Liver (tissue), 9 donors: ENCODE results near the gene KLK15. TPM values are rescaled to one million over a fixed set of nuclear protein-coding genes. Genes with fewer than 3 reads are reported as not detected.

Experiments used
- DNase-seq: peaks from one replicate; pipeline ENCODE4 v3.0.0-alpha.2; 2017; ENCODE audit warnings: low spot score
- H3K27ac ChIP-seq, 2 donors: one replicate each; pipeline ENCODE4 v1.7.0; 2013; ENCODE audit warnings: inconsistent platforms in 2 of 2, low read length in 2 of 2, control low read depth in 1 of 2, low read depth in 1 of 2, mild to moderate bottlenecking in 1 of 2
- H3K27me3 ChIP-seq, 4 donors: one replicate each; pipeline versions ENCODE4 v1.6.1 to v1.7.0; 2013; ENCODE audit warnings: low read length in 3 of 4, inconsistent platforms in 1 of 4, mild to moderate bottlenecking in 1 of 4, moderate library complexity in 1 of 4; ENCODE audit not compliant: control insufficient read depth in 4 of 4, insufficient read depth in 4 of 4
- H3K36me3 ChIP-seq, 4 donors: one replicate each; pipeline versions ENCODE4 v1.6.1 to v1.7.0; 2013; ENCODE audit warnings: low read length in 3 of 4, mild to moderate bottlenecking in 3 of 4, low read depth in 1 of 4, moderate library complexity in 1 of 4; ENCODE audit not compliant: control insufficient read depth in 4 of 4, insufficient read depth in 3 of 4
- H3K4me1 ChIP-seq, 4 donors: one replicate each; pipeline versions ENCODE4 v1.6.1 to v1.7.0; 2013; ENCODE audit warnings: low read length in 3 of 4, mild to moderate bottlenecking in 3 of 4, moderate library complexity in 1 of 4; ENCODE audit not compliant: control insufficient read depth in 4 of 4, insufficient read depth in 4 of 4
- H3K4me3 ChIP-seq, 3 donors: one replicate each; pipeline versions ENCODE4 v1.6.1 to v1.7.0; 2013; ENCODE audit warnings: low read length in 3 of 3, control low read depth in 1 of 3, low read depth in 1 of 3, mild to moderate bottlenecking in 1 of 3
- H3K9ac ChIP-seq, 2 donors: one replicate each; pipeline ENCODE4 v1.7.0; 2013; ENCODE audit warnings: low read length in 2 of 2, mild to moderate bottlenecking in 2 of 2, moderate library complexity in 2 of 2, control low read depth in 1 of 2, low read depth in 1 of 2
- H3K9me3 ChIP-seq, 4 donors: one replicate each; pipeline versions ENCODE4 v1.6.1 to v1.7.0; 2013; ENCODE audit warnings: low read length in 3 of 4; ENCODE audit not compliant: control insufficient read depth in 4 of 4
- EGR1 ChIP-seq, 2 donors: IDR thresholded peaks; 2 replicates each; pipeline ENCODE4 v1.6.1; 2016 to 2018; ENCODE audit warnings: antibody characterized with exemption in 2 of 2, low read depth in 2 of 2
- HNF4G ChIP-seq: IDR thresholded peaks from 2 replicates; pipeline ENCODE4 v1.6.1; 2016; ENCODE audit warnings: antibody characterized with exemption
- JUND ChIP-seq, 2 donors: IDR thresholded peaks; 2 replicates each; pipeline ENCODE4 v1.6.1; 2016; ENCODE audit warnings: antibody characterized with exemption in 2 of 2
- NR2F2 ChIP-seq: IDR thresholded peaks from 2 replicates; pipeline ENCODE4 v1.6.1; 2016; ENCODE audit warnings: antibody characterized with exemption
- RAD21 ChIP-seq, 2 donors: IDR thresholded peaks; 2 replicates each; pipeline ENCODE4 v1.6.1; 2016; ENCODE audit warnings: antibody characterized with exemption in 2 of 2, mild to moderate bottlenecking in 2 of 2
- RXRA ChIP-seq, 2 donors: IDR thresholded peaks; 2 replicates each; pipeline ENCODE4 v1.6.1; 2017 to 2018; ENCODE audit warnings: antibody characterized with exemption in 2 of 2, mild to moderate bottlenecking in 1 of 2
- SP1 ChIP-seq: IDR thresholded peaks from 2 replicates; pipeline ENCODE4 v1.6.1; 2018; ENCODE audit warnings: antibody characterized with exemption, mild to moderate bottlenecking
- TAF1 ChIP-seq: conservative IDR thresholded peaks from 2 replicates; pipeline ENCODE4 v1.6.1; 2016; ENCODE audit warnings: antibody characterized with exemption, mild to moderate bottlenecking
- YY1 ChIP-seq: IDR thresholded peaks from 2 replicates; pipeline ENCODE4 v1.6.1; 2016; ENCODE audit warnings: antibody characterized with exemption, mild to moderate bottlenecking
- WGBS: extraction: QIAGEN DNeasy Blood & Tissue Kit; methylation state at CpG from one replicate; pipeline ENCODE4 v1.1.7; 2013; 5-methylcytosine and 5-hydroxymethylcytosine counted together
- polyA plus RNA-seq, 2 donors: library from polyadenylated mRNA; stranded (reverse) in 1 of 2; unstranded in 1 of 2; fragments of 200-250 nt in 1 of 2; fragments of >200 nt in 1 of 2; fragmentation: Nextera tagmentation in 1 of 2; extraction: Ambion mirVana in 1 of 2; gene quantifications; one replicate each; pipeline versions ENCODE4 v1.2.1 to v1.2.3, GENCODE V29; 2013 to 2015
- total RNA-seq, 2 donors: library from RNA; depleted of rRNA; stranded (reverse); fragments of >200 nt; gene quantifications; one replicate each; pipeline ENCODE4 v1.2.3, GENCODE V29; 2014
- TF ChIP-seq, protein P1 (sequence below): IDR thresholded peaks from 2 replicates; pipeline ENCODE4 v1.6.1; 2016; ENCODE audit warnings: antibody characterized with exemption, mild to moderate bottlenecking
- TF ChIP-seq, protein P2 (sequence below): IDR thresholded peaks from 2 replicates; pipeline ENCODE4 v1.6.1; 2016; ENCODE audit warnings: antibody characterized with exemption
- TF ChIP-seq, protein P3 (sequence below): IDR thresholded peaks from 2 replicates; pipeline ENCODE4 v1.6.1; 2016; ENCODE audit warnings: antibody characterized with exemption
- donor health status: healthy.
- donor health status: healthy.
- donor health status: healthy.
- donor health status: healthy.
- donor health status: healthy.

The KLK15 gene
- total and polyA plus RNA-seq, 4 donors = not detected

DNA sequence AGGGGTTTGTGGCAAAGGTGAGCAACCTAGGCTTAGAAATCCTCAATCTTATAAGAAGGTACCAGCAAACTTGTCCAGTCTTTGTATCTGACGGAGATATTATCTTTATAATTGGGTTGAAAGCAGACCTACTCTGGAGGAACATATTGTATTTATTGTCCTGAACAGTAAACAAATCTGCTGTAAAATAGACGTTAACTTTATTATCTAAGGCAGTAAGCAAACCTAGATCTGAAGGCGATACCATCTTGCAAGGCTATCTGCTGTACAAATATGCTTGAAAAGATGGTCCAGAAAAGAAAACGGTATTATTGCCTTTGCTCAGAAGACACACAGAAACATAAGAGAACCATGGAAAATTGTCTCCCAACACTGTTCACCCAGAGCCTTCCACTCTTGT, 36.1 kb upstream of the KLK15 start:
- no peak for DNase-seq
- Histone ChIP-seq H3K9me3 (no peaks in the 10 kb centered on the region), H3K9ac (no peak overlapping the region), H3K27ac (no peak overlapping the region), H3K36me3 (no peaks in the 10 kb centered on the region), H3K27me3 (peaks cover 0 to 13% (median 3%) of the 10 kb centered on the region in 4 donors), H3K4me1 (no peaks in the 10 kb centered on the region), H3K4me3 (no peak overlapping the region)
- 63% methylated on average over 4 of the region's 4 CpGs for WGBS
- TF ChIP-seq SP1 = no peak

DNA sequence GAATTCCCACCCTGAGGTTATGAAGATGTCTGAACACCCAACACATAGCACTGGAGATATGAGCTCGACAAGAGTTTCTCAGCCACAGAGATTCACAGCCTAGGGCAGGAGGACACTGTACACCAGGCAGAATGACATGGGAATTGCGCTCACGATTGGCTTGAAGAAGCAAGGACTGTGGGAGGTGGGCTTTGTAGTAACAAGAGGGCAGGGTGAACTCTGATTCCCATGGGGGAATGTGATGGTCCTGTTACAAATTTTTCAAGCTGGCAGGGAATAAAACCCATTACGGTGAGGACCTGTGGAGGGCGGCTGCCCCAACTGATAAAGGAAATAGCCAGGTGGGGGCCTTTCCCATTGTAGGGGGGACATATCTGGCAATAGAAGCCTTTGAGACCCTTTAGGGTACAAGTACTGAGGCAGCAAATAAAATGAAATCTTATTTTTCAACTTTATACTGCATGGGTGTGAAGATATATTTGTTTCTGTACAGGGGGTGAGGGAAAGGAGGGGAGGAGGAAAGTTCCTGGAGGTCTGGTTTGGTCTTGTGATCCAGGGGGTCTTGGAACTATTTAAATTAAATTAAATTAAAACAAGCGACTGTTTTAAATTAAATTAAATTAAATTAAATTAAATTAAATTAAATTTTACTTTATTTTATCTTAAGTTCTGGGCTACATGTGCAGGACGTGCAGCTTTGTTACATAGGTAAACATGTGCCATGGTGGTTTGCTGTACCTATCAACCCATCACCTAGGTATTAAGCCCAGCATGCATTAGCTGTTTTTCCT, 28.3 kb upstream of the KLK15 start:
- no peak overlapping the region for H3K4me3 ChIP-seq
- H3K4me1 ChIP-seq = no peaks in the 10 kb centered on the region
- H3K9ac ChIP-seq = no peak overlapping the region
- WGBS = 67% methylated on average over 7 of the region's 7 CpGs
- H3K27ac ChIP-seq = no peak overlapping the region
- DNase-seq = no peak
- no peaks in the 10 kb centered on the region for H3K36me3 ChIP-seq
- H3K9me3 ChIP-seq = peaks cover 0 to 3% (median 0%) of the 10 kb centered on the region in 4 donors
- peaks cover 0 to 2% (median 1%) of the 10 kb centered on the region in 4 donors for H3K27me3 ChIP-seq
- TF ChIP-seq, protein P1, sequence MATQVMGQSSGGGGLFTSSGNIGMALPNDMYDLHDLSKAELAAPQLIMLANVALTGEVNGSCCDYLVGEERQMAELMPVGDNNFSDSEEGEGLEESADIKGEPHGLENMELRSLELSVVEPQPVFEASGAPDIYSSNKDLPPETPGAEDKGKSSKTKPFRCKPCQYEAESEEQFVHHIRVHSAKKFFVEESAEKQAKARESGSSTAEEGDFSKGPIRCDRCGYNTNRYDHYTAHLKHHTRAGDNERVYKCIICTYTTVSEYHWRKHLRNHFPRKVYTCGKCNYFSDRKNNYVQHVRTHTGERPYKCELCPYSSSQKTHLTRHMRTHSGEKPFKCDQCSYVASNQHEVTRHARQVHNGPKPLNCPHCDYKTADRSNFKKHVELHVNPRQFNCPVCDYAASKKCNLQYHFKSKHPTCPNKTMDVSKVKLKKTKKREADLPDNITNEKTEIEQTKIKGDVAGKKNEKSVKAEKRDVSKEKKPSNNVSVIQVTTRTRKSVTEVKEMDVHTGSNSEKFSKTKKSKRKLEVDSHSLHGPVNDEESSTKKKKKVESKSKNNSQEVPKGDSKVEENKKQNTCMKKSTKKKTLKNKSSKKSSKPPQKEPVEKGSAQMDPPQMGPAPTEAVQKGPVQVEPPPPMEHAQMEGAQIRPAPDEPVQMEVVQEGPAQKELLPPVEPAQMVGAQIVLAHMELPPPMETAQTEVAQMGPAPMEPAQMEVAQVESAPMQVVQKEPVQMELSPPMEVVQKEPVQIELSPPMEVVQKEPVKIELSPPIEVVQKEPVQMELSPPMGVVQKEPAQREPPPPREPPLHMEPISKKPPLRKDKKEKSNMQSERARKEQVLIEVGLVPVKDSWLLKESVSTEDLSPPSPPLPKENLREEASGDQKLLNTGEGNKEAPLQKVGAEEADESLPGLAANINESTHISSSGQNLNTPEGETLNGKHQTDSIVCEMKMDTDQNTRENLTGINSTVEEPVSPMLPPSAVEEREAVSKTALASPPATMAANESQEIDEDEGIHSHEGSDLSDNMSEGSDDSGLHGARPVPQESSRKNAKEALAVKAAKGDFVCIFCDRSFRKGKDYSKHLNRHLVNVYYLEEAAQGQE = no peak
- TF ChIP-seq TAF1 (no peak), HNF4G (no peak), YY1 (no peak), RAD21 (IDR thresholded peaks at IDR 0.05) (no peak), NR2F2 (no peak)
- TF ChIP-seq, protein P2, sequence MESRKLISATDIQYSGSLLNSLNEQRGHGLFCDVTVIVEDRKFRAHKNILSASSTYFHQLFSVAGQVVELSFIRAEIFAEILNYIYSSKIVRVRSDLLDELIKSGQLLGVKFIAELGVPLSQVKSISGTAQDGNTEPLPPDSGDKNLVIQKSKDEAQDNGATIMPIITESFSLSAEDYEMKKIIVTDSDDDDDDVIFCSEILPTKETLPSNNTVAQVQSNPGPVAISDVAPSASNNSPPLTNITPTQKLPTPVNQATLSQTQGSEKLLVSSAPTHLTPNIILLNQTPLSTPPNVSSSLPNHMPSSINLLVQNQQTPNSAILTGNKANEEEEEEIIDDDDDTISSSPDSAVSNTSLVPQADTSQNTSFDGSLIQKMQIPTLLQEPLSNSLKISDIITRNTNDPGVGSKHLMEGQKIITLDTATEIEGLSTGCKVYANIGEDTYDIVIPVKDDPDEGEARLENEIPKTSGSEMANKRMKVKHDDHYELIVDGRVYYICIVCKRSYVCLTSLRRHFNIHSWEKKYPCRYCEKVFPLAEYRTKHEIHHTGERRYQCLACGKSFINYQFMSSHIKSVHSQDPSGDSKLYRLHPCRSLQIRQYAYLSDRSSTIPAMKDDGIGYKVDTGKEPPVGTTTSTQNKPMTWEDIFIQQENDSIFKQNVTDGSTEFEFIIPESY = no peak

DNA sequence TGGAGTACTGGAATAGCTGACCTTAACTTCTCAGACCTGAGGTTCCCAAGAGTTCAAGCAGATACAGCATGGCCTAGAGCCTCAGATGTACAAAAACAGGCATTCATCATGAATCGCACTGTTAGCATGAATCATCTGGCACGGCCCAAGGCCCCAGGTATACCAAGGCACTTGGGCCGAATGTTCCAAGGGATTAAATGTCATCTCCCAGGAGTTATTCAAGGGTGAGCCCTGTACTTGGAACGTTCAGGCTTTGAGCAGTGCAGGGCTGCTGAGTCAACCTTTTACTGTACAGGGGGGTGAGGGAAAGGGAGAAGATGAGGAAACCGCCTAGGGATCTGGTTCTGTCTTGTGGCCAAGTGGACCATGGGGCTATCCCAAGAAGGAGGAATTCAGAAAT, 27.6 kb upstream of the KLK15 start:
- 66% methylated on average over 5 of the region's 5 CpGs for WGBS
- Histone ChIP-seq H3K27me3 (peaks cover 0 to 2% (median 1%) of the 10 kb centered on the region in 4 donors), H3K36me3 (no peaks in the 10 kb centered on the region), H3K9me3 (peaks cover 0 to 3% (median 0%) of the 10 kb centered on the region in 4 donors), H3K4me1 (no peaks in the 10 kb centered on the region), H3K4me3 (no peak overlapping the region), H3K27ac (no peak overlapping the region), H3K9ac (no peak overlapping the region)
- no peak for DNase-seq
- TF ChIP-seq RXRA (IDR thresholded peaks at IDR 0.05) = no peak
- no peak for TF ChIP-seq HNF4G
- no peak for TF ChIP-seq JUND (IDR thresholded peaks at IDR 0.05)
- TF ChIP-seq, protein P1 = no peak
- no peak for TF ChIP-seq SP1
- no peak for TF ChIP-seq EGR1 (IDR thresholded peaks at IDR 0.05; ENCODE audit: low read depth in 2 of 2)
- TF ChIP-seq, protein P3, sequence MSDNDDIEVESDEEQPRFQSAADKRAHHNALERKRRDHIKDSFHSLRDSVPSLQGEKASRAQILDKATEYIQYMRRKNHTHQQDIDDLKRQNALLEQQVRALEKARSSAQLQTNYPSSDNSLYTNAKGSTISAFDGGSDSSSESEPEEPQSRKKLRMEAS = no peak
- TF ChIP-seq, protein P2 = no peak
- no peak for TF ChIP-seq NR2F2
